ENCODE measurements around the gene TRERF1.
"Not testable (repeated sequence)": the region's sequence is repeated elsewhere in the genome, so short reads cannot be mapped to it uniquely, and the experiment has no call there.

TRERF1 gene

GRCh38 chr6:42448927-42449659 lies 2.6 kb downstream of the TRERF1 start:
- no peak for DNase-seq

GRCh38 chr6:42448391-42448790 lies 3.3 kb downstream of the TRERF1 start:
- DNase-seq, result no peak

- no peak for DNase-seq
These were observed 4.7 kb downstream of the TRERF1 start for GRCh38 chr6:42446996-42447395.

- DNase-seq, result no peak
These were observed 5.4 kb downstream of the TRERF1 start for GRCh38 chr6:42446370-42446769.

GRCh38 chr6:42445955-42446354 lies 5.8 kb downstream of the TRERF1 start:
- DNase-seq, result not testable (repeated sequence)

- DNase-seq, result no peak
These were observed 8.2 kb downstream of the TRERF1 start for GRCh38 chr6:42443312-42444060.

- DNase-seq, result no peak
These were observed 10.0 kb downstream of the TRERF1 start for GRCh38 chr6:42441697-42442081.

GRCh38 chr6:42440778-42441696 lies 10.7 kb downstream of the TRERF1 start:
- no peak for DNase-seq

- no peak for DNase-seq
These were observed 11.7 kb downstream of the TRERF1 start for GRCh38 chr6:42440027-42440426.

- DNase-seq, result no peak
These were observed 14.9 kb downstream of the TRERF1 start for GRCh38 chr6:42436825-42437224.

GRCh38 chr6:42434237-42434636 lies 17.5 kb downstream of the TRERF1 start:
- DNase-seq, result no peak

- no peak for DNase-seq
These were observed 18.3 kb downstream of the TRERF1 start for GRCh38 chr6:42433409-42433808.

- DNase-seq, result no peak
These were observed 19.8 kb downstream of the TRERF1 start for GRCh38 chr6:42431877-42432276.

GRCh38 chr6:42431356-42431755 lies 20.4 kb downstream of the TRERF1 start:
- DNase-seq, result no peak

- DNase-seq, result no peak
These were observed 21.9 kb downstream of the TRERF1 start for GRCh38 chr6:42429836-42430235.

GRCh38 chr6:42429042-42429585 lies 22.6 kb downstream of the TRERF1 start:
- DNase-seq, result no peak

GRCh38 chr6:42428326-42429041 lies 23.2 kb downstream of the TRERF1 start:
- DNase-seq, result no peak

GRCh38 chr6:42427871-42428270 lies 23.9 kb downstream of the TRERF1 start:
- DNase-seq, result no peak

GRCh38 chr6:42426191-42426590 lies 25.5 kb downstream of the TRERF1 start:
- DNase-seq, result no peak

- no peak for DNase-seq
These were observed 26.7 kb downstream of the TRERF1 start for GRCh38 chr6:42424906-42425474.

- no peak for DNase-seq
These were observed 28.5 kb downstream of the TRERF1 start for GRCh38 chr6:42423244-42423643.

GRCh38 chr6:42420741-42421140 lies 31.0 kb downstream of the TRERF1 start:
- no peak for DNase-seq

All from SIG-M5 (cell line).